Activated effector memory CD4-positive, alpha-beta T cell treated with Interleukin-2 at 50 U/mL for 16 hours (primary cell): ENCODE results near the gene SUSD4.

ENCODE experiments used
- DNase-seq: peaks from one replicate; pipeline ENCODE4 v3.0.0-alpha.2; 2020

The SUSD4 gene

DNA sequence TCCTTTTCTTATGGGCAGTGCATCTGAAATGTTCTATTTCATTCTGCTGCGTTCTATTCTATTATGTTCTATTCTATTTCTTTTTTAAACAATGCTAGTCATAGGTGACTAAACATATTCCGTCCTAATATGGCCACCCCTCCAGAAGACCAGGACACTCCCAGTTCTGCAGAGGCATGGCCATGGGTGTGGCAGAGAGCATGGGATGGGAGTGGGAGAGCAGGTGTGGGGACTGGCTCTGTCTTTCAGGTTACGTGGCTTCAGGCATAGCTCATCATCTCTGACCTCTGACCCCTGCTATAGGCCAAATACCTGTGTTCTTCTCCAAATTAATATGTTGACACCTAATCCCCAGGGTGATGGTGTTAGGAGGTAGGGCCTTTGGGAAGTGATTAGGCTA is 187.5 kb downstream of the SUSD4 start:
- DNase-seq, result no peak

DNA sequence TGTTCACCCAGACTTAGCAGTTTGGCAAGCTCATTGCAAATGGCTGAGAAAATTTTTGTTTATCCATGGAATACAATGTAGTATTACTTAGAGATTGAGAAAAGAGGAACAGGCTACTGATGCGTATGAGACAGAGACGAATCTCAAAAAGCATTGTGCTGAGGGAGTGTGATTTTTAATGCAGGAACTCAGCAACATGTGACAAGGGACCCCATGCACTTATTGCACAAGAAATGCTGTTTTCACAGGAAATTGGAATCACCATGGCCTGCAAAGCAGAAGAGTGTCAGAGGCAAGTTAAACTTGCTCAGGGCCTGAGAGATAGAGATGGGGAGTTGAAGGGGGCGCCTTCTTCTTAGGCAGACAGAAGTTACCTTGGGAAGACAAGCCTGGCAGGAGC is 188.3 kb downstream of the SUSD4 start:
- no peak for DNase-seq

DNA sequence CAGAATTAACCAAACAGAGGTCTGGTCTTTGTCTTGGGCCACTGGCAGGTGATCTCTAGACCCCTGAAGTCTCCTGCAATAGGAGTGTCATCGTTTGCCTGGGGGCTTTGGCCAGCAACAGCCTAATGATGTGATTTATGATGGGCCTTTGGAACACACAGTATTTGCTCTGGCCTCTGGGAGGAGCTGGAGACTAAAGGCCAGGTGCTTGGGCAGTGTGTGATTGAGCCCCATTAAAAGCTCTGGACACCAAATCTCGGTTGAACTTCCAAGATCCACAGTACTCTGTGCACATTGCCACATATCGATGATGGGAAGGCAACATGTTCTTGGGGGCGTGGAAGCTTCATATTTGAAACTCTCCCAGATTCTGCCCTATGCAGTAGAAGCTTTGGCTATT is 188.9 kb downstream of the SUSD4 start:
- no peak for DNase-seq
